ENCODE data around the gene KIAA0040. TPM values are rescaled to one million over a fixed set of nuclear protein-coding genes. Genes with fewer than 3 reads are reported as not detected.
A peak's percentile ranks its signal among the peaks of the same experiment; 100 is the strongest.

Gene KIAA0040
- total and polyA plus RNA-seq, 2 experiments from 2014 or later: 1.4 to 1.6 TPM

- Histone ChIP-seq H3K9me3 (ENCODE audit: low read depth) (no peaks in the 10 kb centered on the region), H3K27me3 (no peaks in the 10 kb centered on the region), H3K27ac (no peak overlapping the region), H3K4me3 (no peak overlapping the region), H3K4me1 (ENCODE audit: low read depth) (no peaks in the 10 kb centered on the region), H3K36me3 (no peaks in the 10 kb centered on the region)
- TF ChIP-seq CTCF (IDR thresholded peaks at IDR 0.05; ENCODE audit: low read depth, low read length): no peak
- no peak for DNase-seq (ENCODE audit: low read depth in 1 of 2, low spot score in 1 of 2)
These were observed 61.5 kb downstream of the KIAA0040 start for GRCh38 chr1:175131095-175131494.

- no peak for DNase-seq (ENCODE audit: low read depth in 1 of 2, low spot score in 1 of 2)
- Histone ChIP-seq H3K9me3 (ENCODE audit: low read depth) (no peaks in the 10 kb centered on the region), H3K4me1 (ENCODE audit: low read depth) (no peaks in the 10 kb centered on the region), H3K27me3 (no peaks in the 10 kb centered on the region), H3K27ac (no peak overlapping the region), H3K4me3 (no peak overlapping the region), H3K36me3 (no peaks in the 10 kb centered on the region)
- TF ChIP-seq CTCF (IDR thresholded peaks at IDR 0.05; ENCODE audit: low read depth, low read length): no peak
These were observed 61.9 kb downstream of the KIAA0040 start for GRCh38 chr1:175130649-175131045.

- TF ChIP-seq CTCF (IDR thresholded peaks at IDR 0.05; ENCODE audit: low read depth, low read length): no peak
- H3K27me3 ChIP-seq: no peaks in the 10 kb centered on the region
- peak in 1 of 2 donors; percentile 39 for DNase-seq (ENCODE audit: low read depth in 1 of 2, low spot score in 1 of 2)
- no peaks in the 10 kb centered on the region for H3K36me3 ChIP-seq
- no peak overlapping the region for H3K27ac ChIP-seq
- no peaks in the 10 kb centered on the region for H3K4me1 ChIP-seq (ENCODE audit: low read depth)
- H3K9me3 ChIP-seq (ENCODE audit: low read depth): no peaks in the 10 kb centered on the region
- H3K4me3 ChIP-seq: no peak overlapping the region
These were observed 62.5 kb downstream of the KIAA0040 start for GRCh38 chr1:175129997-175130648.

GRCh38 chr1:175129644-175129996 lies 63.0 kb downstream of the KIAA0040 start:
- Histone ChIP-seq H3K27me3 (no peaks in the 10 kb centered on the region), H3K4me1 (ENCODE audit: low read depth) (no peaks in the 10 kb centered on the region), H3K9me3 (ENCODE audit: low read depth) (no peaks in the 10 kb centered on the region), H3K27ac (no peak overlapping the region), H3K4me3 (no peak overlapping the region), H3K36me3 (no peaks in the 10 kb centered on the region)
- no peak for DNase-seq (ENCODE audit: low read depth in 1 of 2, low spot score in 1 of 2)
- TF ChIP-seq CTCF (IDR thresholded peaks at IDR 0.05; ENCODE audit: low read depth, low read length): no peak

GRCh38 chr1:175129182-175129581 lies 63.4 kb downstream of the KIAA0040 start:
- no peak for TF ChIP-seq CTCF (IDR thresholded peaks at IDR 0.05; ENCODE audit: low read depth, low read length)
- Histone ChIP-seq H3K36me3 (no peaks in the 10 kb centered on the region), H3K27me3 (no peaks in the 10 kb centered on the region), H3K27ac (no peak overlapping the region), H3K4me3 (no peak overlapping the region), H3K4me1 (ENCODE audit: low read depth) (no peaks in the 10 kb centered on the region), H3K9me3 (ENCODE audit: low read depth) (no peaks in the 10 kb centered on the region)
- DNase-seq (ENCODE audit: low read depth in 1 of 2, low spot score in 1 of 2): peak in 1 of 2 donors; percentile 75
